DMS114 treated with DMSO at 0.1 percent for 48 hours (cell line): ENCODE measurements around the gene MBD2.
A peak's percentile ranks its signal among the peaks of the same experiment; 100 is the strongest.
"Not testable (repeated sequence)": the region's sequence is repeated elsewhere in the genome, so short reads cannot be mapped to it uniquely, and the experiment has no call there.

ENCODE experiments used
- DNase-seq: peaks from one replicate; lab custom pipeline; 2025; ENCODE audit not compliant: unreplicated experiment; lab: John Stamatoyannopoulos, UW

The MBD2 gene

DNA sequence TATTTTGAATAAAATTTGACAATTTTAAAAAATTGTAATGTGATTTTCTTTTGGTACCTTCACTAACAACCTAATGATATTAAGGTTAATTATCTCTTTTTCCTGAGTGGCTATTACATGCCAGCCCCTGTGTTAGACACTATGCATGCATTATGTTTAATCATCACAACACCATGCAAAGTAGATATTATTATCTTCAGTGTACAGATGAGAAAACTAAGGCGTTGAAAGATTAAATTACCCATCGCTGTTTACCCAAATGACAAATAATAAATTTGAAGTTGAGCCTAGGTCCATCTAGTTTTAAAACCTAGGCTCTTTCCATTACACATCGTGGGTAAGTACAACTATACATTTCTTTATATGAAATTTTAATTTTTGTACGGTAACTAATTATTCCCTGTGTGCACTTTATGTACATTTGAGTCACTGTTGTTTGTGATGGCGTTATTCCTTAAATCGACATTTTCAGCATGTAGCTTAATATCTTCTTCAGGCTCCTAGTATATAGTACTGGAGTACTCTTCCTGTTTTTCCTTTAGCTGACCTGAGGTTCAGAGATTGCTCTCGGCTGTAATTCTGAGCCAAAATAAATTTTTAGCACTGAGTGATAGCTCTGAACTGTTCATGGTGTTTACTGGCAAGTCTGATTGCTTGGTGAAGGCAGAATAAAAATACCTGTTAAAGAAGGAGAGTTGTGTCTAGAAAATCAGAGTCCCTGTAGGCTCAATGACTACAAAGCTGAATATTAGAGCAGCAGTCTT lies 13.9 kb upstream of the MBD2 start:
- no peak for DNase-seq

DNA sequence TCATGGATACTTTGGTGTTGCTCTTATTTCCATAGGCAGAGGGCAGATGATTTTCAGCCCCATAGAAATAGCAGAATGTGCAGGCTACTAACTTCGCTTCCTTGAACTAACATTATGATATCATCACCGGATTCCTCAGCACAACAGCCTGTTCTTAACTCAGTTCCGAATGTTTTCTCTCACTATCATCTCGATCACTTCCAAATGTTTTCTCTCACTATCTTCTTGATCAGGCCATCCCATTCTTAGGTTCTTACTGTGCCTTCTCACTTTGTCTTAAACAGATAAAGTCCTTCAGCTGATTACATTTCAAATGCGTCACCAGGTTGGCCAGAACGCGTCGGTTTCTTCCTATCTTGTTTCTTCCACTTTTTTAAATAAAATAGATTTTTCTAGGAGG lies 11.4 kb upstream of the MBD2 start:
- peak; percentile 47 for DNase-seq

DNA sequence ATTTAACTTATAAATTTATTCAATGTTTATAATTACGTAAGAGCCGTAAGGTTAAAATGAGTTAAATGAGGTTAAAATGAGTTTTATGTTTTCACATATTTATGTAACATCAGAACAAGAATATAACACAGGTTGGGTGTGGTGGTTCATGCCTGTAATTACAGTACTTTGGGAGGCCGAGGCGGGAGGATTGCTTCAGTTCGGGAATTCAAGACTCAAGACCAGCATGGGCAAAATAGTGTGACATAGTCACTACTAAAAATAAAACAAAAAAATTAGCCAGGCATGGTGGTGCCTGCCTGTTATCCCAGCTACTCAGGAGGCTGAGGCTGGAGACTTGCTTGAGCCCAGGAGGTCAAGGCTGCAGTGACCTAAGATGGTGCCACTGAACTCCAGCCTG lies 9.3 kb upstream of the MBD2 start:
- no peak for DNase-seq

DNA sequence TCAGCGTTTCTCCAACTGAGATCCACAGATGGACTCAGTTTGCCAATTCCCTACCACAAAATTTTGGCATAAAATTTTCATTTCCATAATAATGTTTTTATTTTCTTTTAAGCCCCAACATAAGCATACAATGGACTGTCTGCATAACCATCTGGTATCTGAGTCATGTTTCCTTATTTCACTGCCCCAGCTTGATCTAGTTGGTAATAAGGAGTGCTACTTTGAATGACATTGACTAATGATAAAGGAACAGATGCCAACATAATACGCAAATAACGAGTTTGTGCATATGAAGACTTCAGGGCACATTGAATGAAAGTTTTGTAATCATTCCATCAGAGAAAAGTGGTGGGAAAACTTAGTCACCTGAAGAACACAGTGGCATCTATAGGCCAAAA lies 8.8 kb upstream of the MBD2 start:
- DNase-seq, result no peak

DNA sequence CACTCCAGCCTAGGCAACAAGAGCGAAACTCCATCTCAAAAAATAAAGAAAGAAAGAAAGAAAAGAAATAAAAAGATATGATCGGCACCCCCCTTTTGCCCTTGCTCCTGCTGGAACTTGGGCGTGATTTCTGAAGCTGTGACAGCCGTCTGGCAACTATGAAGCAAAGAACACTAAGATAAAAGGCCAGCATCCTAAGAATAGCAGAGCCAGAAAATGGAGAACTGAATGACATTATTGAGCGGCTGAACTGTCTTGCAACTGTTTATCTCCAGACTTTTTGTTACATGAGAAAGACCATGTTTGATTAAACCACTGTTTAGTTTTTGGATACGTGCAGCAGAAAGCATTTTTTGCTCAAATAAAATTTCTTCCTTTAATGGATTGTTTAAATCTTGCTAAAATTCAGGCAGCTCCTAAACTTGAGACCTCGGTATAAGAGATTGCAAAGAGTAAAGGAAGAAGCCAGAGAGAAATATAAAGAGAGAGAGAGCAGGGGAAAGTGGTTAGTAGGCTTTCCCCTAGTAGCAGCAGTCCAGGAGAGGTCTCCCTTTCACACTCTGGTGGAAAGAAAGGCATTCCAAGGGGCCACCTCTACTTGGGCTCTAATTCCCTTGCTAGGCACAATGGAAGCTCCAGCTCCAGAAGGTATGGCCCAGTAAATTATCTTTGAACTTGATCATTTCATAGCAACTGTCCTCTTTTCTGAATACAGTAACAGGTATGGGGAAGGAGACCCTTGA lies 8.2 kb upstream of the MBD2 start:
- DNase-seq, result no peak

DNA sequence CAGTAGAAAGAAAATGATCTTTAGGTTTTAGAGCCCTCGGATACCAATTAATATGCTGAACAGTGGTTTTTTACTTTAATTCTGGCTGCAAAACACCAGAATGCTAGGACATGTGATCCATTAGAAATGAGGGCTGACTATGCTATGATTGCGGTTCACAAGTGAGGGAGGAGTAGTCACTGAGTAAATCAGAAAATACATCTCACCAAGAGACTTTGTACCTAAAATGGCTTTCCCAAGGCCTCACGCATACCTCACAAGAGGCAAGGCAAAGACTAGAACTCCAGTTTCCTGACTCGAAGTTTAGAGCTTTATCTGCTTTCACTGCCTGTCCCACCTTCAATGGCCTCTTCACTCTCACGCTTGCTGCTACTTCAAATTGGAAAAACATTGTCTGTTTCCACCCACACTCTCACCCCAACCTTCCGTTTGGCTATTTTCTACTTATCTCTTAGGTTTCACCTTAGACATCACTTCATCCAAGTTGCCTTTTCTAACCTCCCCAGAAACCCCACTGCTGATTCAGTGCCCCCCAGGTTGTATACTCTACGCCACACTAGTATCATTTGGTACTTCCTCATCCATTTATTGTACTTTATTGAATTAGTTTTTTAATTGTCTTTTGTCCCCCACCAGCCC lies 5.1 kb upstream of the MBD2 start:
- no peak for DNase-seq

DNA sequence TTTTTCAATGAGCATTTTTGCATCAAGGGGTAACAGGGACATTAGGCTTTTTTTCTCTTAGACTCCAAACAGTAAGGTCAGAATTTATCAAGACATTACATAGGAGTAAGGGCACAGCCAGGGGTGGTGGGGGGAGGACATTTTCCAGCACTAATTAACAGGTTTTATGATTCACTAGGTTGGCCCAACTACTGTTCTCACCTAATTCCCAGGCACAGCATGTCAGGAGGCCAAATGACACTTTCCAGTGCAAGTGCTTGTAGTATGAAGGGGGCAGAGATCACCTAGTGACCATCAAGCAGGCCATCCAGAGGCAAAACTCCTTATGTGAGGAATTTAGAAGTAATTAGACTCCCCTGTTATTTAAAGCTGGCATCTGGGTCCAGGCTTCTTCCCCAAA lies 3.9 kb upstream of the MBD2 start:
- no peak for DNase-seq

DNA sequence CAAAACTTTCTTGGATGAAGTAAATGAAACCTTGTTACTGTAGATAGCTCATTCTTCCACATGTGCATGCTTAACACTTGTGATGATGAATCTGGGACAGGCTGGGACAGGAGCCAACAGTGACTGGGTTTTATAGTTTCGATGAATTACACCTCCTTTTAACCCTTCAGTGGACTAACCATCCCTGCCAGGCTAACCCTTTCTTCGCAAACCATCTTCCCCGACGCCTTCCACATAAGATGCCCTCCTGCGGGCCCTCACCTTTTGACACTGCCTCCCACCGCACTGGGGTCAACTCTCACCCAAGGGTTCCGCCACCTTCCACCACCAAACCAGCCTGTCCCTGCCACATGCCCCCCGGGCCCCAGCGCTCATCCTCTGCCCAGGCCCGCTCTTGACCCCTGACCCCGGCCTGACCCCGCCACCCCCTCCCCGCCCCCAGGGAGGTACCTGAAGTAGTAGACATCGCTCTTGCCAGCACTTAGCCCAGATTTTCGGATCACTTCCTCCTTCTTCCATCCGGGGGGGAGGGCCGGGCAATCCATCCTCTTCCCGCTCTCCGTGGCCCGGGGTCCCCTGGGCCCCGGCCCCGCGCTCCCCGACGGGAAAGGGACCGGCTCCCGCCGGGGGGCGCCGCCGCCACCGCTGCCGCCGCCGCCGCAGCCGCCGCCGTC lies 764 bp downstream of the MBD2 start:
- no peak for DNase-seq

DNA sequence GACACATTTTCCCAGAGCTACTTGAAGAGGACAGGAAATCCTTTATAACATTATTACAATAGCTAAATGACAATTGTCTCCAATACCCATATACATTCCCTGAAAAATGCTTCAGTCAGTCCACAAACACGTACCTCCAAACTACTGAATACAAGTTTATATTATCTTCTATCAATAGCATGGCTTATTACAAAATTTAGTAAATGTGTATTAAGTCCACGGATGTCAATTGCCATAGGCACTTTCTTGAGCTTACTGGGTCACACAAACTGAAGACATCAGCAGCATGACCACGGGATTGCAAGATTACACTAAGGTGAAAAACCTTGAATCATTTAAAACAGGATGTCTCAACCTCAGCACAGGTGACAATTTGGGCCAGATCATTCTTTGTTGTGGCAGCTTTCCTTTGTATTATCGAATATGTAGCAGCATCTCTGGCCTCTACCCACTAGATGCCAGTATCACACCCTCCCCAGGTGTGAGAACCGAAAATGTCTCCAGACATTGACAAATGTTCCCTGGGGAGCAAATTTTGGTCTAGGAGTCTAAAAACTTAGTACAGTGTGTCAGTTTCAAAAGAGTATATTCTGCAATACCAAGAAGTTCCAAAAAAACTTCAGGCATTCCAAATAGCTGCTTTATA lies 1.4 kb downstream of the MBD2 start:
- no peak for DNase-seq

DNA sequence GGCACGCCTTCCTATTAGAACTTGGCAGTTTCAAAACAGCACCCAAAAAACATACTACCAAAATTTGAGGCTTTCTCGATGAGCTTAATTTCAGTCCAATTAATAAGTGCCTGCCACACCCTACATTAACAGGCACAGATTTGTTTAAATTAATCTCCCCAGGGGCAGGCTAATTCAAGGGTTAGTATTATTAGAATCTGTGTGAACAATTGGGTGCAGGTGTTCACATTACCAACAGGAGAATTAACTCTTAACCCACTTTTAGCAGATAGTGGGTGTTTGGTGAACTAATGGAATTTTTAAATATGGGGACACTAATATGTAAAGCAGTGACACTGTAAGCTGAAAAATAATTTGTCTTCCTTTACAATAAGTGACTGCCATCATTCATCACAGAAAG lies 4.1 kb downstream of the MBD2 start:
- no peak for DNase-seq

DNA sequence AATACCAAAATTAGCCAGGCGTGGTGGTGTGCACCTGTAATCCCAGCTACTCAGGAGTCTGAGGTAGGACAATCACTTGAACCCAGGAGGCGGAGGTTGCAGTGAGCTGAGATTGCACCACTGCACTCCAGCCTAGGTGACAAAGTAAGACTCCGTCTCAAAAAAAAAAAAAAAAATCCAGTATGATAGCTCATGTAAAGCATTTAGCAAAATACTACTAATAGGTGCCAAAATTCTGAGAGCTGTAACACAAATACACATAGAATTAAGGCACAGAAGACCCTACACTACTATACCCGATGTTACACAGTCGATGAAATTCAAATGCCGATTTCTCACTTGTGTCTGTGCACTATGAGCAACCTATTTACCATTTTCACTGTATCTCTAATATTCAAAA lies 5.7 kb downstream of the MBD2 start:
- not testable (repeated sequence) for DNase-seq

DNA sequence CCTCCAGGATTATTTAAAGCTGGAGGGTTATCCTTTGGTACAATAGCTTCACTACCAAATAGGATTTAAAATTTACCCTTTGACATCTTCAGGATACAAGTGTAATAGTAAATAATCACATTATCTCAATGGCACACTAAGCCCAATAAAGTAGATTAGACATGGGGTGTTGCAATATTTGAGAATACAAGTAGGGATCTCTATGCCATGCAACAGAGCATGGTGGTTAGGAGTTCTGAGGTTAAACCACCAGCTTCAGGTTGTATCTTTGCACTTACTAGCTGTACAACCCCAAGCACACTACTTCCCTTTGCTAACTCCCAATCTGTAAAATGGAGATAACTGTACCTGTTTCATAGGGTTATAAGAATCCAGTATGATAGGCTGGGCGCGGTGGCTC lies 6.2 kb downstream of the MBD2 start:
- no peak for DNase-seq

DNA sequence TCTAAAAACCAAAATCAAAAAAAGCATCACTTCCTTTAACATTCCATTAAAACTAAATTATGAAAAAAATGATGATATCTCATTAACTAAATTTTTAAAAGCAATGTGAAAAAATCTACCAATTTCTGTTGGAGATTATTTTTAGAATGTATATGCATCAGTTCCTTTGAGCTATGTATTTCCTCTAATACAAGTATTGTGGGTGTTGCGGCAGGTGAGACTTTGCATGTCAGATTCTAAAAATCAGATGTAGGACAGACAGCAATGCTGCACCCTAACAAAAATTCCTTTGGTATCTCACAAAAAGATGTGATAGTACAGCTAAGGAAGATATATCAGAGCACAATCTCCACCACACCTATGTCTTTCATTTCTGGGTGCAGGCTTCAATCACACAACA lies 6.8 kb downstream of the MBD2 start:
- no peak for DNase-seq

DNA sequence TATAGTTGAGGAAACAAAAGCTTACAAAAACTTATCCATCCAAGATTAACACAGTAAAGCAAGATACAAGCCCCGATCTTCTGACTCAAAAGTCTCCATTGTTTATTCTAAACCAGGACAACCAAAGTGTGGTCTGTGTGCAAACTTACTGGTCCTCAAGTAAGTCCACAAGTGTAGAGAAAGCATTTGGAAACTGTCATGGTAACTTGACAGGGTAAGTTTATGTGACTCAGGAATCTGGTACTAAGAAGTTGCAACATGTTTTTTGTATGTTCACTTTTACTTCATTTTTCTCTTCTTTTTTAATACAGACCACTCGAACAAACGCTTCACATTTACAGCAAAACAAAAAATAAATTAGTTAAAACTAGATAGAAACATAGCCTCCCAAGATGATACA lies 9.4 kb downstream of the MBD2 start:
- no peak for DNase-seq

DNA sequence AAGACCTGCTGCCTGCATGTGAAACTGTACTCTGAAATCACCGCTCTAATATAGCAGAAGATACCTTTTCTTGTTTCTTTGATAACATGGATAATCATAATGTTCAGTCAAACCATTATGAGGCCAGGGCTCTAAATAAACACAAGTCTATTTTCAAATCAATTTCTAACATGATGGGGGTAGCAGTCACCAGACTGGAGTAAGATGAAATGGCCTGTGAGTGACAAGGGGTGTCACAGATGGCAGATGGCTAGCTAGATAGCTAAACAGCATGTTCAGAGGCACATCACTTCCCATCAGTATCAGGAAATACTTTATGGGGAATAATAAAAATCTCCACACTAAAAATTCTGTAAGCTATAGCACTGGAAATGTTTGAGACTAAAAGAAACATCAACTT lies 14.0 kb downstream of the MBD2 start:
- DNase-seq, result no peak

DNA sequence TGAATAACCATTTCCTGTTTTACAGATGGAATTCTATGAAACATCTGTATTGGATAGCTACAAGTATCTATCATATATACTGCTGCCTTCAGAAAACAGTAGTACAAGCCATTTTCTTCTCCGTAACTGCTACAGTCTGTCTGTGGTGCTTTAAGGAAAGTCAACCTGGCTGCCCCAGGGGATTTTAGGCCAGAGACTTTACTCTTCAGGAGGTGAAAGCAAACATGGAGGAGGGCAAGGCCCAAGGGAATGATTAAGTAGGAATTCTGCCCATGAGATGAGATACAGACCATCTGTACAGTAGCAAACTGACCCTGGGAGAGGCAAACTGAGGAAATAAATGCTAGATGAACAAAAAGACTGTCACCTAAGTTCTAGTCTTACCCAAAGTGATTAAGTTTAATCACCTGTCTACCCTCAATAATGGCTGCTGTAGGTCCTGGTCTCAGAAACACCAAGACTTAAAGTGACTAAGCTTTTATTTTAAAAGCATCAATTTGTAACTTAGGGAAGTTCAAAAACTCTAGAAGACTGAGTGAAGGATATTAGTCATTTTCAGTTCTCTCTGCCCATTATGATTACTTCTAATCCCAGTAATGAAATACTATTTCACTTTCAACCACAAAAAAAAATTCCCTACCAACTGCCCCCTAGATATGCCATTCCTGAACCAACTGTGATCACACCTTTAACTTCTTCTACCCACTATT lies 14.8 kb downstream of the MBD2 start:
- DNase-seq, result no peak

DNA sequence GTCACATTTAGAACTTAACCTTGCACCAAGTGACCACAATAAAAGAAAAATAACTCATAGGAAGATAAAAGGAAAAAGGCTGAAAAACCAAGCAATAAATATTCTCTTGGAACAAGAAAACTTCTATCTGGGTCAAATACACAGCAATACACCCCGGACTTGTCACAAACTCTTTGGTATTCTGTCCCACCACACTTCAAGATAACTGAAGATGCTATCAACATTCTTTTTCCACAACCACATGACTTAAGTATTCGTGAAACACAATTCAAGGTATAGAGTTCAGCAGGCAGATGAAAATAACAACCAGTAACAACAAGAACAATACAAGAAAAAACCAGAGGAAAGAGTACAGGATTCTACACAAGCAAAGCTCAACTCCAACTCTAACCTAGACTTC lies 18.0 kb downstream of the MBD2 start:
- DNase-seq, result no peak

DNA sequence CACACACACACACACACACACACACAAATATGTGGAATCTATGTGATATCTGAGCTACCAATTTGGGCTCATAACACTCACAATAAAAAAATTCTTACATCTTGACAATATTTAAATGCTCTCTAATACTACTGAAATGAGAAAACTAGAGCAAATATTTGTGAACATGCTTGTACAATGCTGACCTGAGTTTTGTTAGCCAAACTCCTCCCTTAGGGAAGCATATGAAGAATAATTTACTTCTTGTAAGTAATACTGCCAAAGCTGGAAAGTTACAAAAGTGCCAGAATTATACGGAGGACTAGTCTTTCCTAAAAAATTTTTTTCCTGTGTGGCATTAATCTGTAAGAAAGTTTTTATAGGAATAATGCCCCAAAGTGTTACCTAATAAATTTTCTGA lies 18.5 kb downstream of the MBD2 start:
- DNase-seq, result no peak

DNA sequence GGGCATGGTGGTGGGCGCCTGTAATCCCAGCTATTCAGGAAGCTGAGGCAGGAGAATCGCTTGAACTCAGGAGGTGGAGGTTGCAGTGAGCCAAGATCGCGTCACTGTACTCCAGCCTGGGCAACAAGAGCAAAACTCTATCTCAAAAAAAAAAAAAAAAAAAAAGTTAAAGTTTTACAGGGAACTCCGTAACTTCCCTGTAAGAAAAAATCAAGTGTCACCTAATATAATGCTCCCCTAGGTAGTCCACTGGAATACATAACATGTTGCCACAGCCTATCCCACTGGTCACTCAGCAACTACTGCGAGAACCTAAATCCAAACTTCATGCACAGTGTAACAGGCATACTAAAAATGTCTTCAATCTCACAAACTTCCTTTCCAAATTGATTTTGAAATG lies 19.0 kb downstream of the MBD2 start:
- DNase-seq, result not testable (repeated sequence)

DNA sequence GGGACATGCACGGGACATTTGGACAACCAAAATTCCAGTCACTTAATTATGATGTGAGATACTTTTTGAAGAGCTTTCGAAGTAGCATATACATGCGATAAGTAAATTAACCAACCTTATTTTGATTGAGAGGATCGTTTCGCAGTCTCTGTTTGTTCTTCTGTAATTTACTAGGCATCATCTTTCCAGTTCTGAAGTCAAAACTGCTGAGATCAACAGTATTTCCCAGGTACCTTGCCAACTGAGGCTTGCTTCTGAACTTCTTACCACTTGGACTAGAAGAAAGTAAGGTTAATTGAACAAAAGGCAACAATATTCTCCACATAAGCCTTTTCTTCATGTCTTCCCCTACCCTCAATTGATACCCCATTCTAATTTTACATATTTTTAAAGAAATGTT lies 19.6 kb downstream of the MBD2 start:
- DNase-seq, result no peak

DNA sequence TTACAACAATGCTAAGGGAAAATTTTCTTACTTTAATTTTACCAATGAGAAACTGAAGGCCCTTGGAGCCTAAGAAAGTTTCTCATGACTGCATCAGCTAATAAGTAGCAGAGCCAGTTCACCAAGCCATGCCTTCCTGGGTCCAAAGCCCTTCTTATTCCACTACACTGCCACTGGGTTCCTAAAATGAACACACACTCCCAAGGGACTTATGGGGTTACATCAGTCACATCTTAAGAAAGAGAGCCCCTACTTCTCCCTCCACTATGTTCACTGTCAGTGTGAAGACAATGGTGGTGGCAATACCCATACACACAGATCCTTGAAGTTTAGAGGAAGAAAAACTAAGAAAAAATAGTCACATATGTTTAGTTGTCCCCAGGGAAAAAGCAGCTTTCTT lies 20.6 kb downstream of the MBD2 start:
- DNase-seq, result no peak
